Subcutaneous adipose tissue (tissue), 4 donors: Measurements from ENCODE around the gene NDUFA8. TPM values are rescaled to one million over a fixed set of nuclear protein-coding genes. Genes with fewer than 3 reads are reported as not detected.

Experiments used
- CTCF ChIP-seq: fragments of 450-650 bp; IDR thresholded peaks from one replicate; pipeline ENCODE4 v1.5.1; 2016; ENCODE audit warnings: low read depth, mild to moderate bottlenecking, control low read depth, antibody characterized with exemption, moderate library complexity
- total RNA-seq, 4 donors: library from RNA; depleted of rRNA; stranded (reverse); fragments of >200 nt; gene quantifications; one replicate each; pipeline ENCODE4 v1.1.0, GENCODE V29; 2016

NDUFA8 gene
- total RNA-seq, 4 donors from 2014 or later: 24.5 to 53.0 (median 28.7) TPM

DNA sequence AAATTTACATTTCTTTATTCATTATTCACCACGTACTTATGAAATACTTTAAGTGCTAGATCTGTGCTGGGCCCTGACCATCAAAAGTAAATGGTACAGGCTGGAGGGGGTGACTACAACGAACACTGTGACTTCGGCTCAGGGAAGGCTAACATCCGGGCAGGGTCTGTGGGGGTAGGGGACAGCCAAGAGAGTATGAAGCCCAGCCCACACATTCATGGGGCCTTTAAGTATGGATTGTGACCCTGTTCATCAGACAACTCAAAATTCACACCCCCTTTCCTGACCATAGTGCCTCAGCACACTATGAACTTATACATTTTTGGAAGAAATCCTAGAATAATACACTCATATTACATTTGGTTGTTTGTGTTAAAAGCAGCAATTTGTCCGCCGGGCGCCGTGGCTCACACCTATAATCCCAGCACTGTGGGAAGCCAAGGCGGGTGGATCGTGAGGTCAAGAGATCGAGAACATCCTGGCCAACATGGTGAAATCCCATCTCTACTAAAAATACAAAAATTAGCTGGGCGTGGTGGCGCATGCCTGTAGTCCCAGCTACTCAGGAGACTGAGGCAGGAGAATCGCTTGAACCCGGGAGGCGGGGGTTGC lies 33.4 kb upstream of the NDUFA8 start:
- no peak for TF ChIP-seq CTCF

DNA sequence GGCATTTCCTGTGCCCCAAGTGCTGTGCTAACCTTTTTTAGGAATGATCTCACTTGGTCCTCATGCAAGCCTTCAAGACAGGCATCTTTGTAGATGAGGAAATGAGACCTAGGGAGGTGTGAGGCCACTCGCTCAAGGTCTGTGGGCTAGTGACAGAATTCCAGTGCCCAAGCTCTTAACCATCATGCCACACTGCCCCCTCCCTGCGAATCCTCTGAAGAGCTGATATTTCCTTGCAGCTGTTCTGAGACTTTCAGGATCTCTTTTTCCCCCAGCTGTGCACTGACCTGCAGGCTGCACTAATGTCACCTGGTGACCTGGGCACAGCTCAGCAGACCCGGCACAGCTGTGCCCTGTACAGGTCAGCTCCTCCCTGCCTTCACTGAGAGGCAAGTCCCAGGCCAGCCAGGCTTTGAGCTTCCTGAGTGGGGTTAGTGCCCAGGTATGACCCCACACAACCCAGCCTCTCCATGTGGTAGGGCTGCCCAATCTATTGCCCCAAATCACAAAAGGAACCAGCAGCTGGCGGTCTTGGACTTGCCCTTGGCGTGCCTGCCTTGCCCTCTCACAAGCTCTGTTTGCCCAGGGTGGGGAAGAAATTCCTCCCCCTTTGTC lies 32.8 kb upstream of the NDUFA8 start:
- no peak for TF ChIP-seq CTCF

DNA sequence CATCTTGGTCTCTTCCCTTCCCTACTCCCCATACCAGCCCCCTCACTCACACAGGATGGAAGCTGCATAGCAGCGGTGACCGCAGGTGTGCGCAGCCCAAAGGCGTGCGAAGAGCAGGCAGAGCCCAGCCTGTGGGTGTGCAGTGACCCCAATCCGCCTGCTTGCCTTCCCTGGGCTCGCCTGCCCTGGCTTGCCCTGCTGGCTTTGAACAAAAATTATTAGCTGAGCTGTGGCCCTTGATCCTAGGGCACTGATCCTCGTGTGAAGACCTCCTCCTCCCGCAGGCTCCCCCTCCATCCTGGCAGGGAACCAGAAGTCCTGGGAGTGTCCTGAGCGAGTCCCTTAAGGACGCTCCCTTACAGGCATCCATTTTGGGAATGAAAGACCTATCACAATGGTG lies 32.0 kb upstream of the NDUFA8 start:
- TF ChIP-seq CTCF: no peak

GRCh38 chr9:122190597-122191381 lies 31.2 kb upstream of the NDUFA8 start:
- no peak for TF ChIP-seq CTCF

DNA sequence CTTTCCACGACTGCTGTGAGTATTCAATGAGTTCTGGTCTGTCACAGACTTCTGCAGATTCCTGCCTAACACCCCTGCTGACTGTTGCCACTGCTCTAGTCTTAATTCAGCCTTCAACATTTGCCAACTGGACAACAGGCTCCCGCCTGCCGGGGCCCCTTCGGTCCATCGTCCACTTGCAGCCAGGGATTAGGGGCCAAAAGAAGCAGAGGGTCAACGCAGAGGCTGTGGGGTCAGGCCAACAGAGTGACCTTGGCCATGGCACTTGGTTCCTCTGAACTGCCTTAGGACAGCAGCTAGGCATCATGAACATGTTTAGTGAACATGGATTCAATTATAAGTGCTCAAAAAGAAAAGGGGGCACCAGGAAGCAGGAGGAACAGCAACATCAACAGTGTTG lies 28.8 kb upstream of the NDUFA8 start:
- TF ChIP-seq CTCF: no peak

GRCh38 chr9:122186777-122187470 lies 27.3 kb upstream of the NDUFA8 start:
- no peak for TF ChIP-seq CTCF

DNA sequence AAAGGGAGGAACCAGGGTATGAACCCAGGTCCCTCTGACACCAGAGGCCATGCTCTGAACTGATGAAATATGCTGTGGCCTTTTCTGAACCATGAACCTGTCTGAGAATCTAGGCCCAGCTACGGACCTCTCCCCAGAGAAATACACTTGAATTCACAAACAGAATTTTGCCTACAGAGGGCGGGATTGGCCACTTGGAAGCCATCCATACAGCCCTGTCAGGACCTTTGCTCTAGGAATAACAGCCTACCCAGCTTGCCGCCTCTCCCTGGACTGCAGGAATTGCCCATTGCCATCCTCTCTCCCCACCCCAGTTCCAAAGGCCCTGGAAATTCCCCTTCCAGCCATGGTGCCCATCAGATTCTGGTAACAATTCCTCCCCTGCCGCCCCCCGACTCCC lies 26.7 kb upstream of the NDUFA8 start:
- no peak for TF ChIP-seq CTCF
